GM20000 (cell line): ENCODE data around the gene GPM6B.

Experiments
- DNase-seq: peaks from one replicate; pipeline ENCODE4 v3.0.0; 2012; ENCODE audit warnings: low spot score
- TF ChIP-seq, protein P1 (sequence below): IDR thresholded peaks from 2 replicates; pipeline ENCODE4 v1.5.1; 2012; ENCODE audit warnings: mild to moderate bottlenecking, control low read depth; ENCODE audit errors: extremely low read depth, missing control alignments

The GPM6B gene

DNA sequence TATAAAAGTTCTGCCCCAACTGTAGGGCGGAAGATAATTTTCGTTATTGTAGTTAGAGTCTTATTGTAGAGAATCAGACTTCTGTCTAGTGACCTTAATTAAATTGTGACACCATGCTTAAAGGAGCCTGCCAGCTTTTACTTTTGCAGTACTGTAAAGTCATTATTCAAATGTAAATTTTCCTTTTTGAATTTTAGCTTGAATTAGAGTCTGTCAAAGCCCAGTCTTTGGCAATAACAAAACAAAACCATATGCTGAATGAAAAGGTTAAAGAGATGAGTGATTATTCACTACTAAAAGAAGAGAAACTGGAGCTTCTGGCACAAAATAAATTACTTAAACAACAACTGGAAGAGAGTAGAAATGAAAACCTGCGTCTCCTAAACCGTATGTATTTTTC, 60.5 kb downstream of the GPM6B start:
- TF ChIP-seq, protein P1, sequence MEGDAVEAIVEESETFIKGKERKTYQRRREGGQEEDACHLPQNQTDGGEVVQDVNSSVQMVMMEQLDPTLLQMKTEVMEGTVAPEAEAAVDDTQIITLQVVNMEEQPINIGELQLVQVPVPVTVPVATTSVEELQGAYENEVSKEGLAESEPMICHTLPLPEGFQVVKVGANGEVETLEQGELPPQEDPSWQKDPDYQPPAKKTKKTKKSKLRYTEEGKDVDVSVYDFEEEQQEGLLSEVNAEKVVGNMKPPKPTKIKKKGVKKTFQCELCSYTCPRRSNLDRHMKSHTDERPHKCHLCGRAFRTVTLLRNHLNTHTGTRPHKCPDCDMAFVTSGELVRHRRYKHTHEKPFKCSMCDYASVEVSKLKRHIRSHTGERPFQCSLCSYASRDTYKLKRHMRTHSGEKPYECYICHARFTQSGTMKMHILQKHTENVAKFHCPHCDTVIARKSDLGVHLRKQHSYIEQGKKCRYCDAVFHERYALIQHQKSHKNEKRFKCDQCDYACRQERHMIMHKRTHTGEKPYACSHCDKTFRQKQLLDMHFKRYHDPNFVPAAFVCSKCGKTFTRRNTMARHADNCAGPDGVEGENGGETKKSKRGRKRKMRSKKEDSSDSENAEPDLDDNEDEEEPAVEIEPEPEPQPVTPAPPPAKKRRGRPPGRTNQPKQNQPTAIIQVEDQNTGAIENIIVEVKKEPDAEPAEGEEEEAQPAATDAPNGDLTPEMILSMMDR: no peak
- no peak for DNase-seq

DNA sequence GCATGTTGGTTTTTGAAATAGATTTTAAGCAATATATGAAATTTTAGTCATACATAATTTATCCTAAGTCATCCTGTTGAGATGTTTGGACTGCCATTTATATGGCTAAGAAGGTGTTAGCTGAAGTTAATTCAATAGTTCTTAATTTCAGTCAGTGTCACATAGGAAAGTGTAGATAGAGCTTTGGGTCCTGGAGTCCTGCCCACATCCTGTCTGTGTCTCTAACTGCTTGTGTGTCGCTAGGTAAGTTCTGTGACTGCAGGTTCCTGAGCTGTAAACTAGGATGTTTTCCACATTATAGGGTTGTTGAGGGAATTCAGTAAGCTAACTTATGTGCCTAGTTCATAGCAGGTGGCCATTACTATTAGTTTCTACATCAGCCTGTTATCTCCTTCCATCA, 61.6 kb downstream of the GPM6B start:
- no peak for DNase-seq
- TF ChIP-seq, protein P1: no peak

DNA sequence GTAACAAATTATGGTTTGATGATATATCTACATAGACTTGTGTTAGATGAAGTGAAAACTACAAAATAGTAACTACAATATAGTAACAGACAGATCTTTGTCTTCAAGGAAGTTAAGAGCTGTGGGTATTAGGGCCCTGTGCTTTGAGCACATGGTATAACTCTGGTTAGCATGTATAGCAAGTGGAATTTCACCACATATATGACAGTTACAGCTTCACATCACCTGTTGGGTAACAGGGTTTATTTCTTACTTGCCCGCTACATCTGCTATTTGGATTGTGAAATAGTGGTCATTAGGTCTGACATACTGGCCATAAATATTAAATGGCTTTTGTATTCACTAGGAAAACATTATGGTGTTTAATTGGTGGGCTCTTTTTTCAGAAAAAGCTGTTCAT, 62.1 kb downstream of the GPM6B start:
- DNase-seq: no peak
- TF ChIP-seq, protein P1: no peak

DNA sequence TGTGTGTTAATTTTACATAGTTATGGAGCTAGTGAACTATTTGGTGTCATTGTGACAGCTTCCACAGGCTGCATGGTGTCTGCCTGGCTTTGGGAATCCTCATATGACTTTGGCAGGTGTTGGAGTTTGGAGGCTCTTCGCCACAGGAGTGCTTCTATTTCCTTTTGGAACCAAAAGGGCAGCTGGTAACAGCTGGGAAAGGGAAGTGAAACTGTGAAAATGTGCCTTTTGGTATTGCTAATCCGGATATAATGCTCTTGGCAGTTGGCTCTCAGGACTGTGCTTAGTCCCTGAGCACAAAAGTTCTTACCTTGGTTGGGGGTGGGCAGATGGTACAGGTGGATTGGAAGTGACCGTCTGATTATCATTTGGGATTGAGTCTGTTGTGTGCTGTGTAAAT, 64.2 kb downstream of the GPM6B start:
- DNase-seq: no peak

DNA sequence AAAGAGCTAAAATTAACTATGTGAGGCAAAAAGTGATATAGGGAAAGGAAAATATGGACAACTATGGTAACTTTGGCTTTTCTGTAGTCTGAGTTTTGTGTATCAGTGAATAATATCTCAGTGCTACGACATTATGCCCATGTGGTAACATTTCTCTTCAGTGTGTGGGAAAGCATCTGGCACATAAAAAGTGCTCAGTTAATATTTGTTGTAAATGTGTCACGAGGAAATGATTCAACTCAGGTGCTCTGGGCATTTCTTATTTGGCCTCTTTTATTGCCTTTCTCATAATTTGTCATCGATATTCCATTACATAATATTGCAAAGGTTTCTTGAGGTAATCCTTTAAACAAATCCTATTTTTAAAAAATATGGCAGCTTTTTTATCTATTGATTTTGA, 64.8 kb downstream of the GPM6B start:
- no peak for DNase-seq
- TF ChIP-seq, protein P1: no peak

More for the DNA sequence above, 64.2 kb downstream of the GPM6B start:
- TF ChIP-seq, protein P1: no peak

DNA sequence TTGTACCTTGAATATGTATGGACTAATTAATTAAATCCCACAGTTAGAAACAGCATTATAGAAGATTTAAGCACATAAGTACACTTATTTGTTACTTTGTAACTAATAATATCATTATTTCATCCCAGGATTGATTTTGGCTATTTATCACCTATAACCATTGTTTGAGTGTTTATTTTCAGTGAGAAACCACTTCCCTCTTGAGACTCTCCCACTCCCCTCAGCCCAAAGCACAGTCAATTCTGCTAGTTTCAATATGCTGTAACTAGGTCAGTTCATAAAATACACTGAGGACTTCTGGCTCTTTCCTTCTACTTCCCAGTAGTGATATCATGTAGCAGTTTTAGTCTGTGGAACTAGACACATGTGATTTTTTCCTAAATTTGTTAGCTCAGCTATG, 66.1 kb downstream of the GPM6B start:
- TF ChIP-seq, protein P1: no peak
- no peak for DNase-seq

DNA sequence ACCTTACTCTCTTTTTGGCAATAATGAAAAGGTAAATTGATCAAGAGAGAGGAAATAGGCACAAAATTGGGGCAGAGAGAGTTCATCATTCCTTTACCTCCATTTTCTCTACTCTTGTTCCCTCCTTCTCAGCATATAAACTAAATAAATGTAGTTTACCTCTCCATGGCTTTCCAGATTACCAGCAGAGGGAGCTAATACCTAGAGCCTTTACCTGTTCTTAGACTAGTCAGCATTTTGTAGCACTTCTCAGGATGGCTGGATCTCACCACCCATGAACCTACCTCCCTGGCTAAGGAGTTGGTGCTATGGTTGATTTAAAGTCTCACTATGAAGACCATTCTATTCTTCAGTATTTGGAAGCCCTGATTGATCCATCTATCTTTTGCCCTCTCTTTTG, 66.7 kb downstream of the GPM6B start:
- TF ChIP-seq, protein P1: no peak
- DNase-seq: no peak

DNA sequence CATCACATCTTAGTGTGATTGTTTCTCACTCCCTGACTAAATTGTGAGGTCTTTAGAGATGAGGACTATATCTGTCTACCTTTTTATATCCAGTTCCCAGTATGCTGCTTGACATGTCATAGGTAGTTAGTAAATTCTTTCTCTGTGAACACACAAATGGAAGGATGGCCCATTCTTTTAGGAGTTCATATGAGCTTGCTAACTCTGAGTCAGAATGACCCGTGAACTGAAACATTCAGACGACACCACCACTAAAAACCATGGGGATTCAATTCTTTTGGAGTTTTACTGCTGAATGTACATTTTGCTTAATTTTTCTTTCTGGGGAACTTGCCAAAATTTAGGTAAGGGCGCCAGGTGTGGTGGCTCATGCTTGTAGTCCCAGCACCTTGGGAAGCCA, 68.4 kb downstream of the GPM6B start:
- TF ChIP-seq, protein P1: no peak
- DNase-seq: no peak
